Epithelial cell of esophagus (primary cell): ENCODE measurements around the gene ZFYVE9.

Experiments
- DNase-seq: peaks from one replicate; pipeline ENCODE4 v3.0.0; 2010; ENCODE audit warnings: low read depth
- H3K4me3 ChIP-seq: 2 replicates; pipeline ENCODE4 v1.5.1; 2011; ENCODE audit warnings: mild to moderate bottlenecking, low read length, control low read depth
- TF ChIP-seq, protein P1 (sequence below): IDR thresholded peaks from 2 replicates; pipeline ENCODE4 v1.5.1; 2011; ENCODE audit warnings: low read depth, mild to moderate bottlenecking, low read length, control low read depth, inconsistent platforms; ENCODE audit not compliant: insufficient read depth; ENCODE audit errors: missing control alignments

Gene ZFYVE9

DNA sequence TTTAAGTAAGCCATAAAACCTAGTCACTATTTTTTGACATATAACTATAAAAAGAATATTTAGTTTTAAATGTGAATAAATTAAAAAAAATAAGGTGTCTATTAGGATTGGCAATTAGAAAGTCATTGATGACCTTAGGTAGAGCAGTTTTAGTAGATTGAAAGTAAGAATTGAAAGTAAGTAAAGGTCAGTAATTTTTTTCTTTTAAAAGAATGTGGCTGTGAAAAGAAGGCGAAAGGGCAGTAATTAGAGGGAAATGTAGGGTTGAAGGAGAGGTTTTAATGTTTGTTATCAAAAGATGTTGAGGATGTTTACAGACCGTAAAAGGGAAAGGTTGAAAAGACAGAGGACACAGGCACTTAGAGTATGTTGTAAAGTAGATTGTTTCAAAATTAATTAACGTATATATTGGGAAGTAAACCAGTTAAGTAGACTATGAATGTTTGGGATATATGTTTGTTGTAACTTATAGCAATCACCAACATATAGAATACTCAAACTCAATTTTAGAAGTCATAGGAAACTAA is 41.0 kb downstream of the ZFYVE9 start:
- TF ChIP-seq, protein P1, sequence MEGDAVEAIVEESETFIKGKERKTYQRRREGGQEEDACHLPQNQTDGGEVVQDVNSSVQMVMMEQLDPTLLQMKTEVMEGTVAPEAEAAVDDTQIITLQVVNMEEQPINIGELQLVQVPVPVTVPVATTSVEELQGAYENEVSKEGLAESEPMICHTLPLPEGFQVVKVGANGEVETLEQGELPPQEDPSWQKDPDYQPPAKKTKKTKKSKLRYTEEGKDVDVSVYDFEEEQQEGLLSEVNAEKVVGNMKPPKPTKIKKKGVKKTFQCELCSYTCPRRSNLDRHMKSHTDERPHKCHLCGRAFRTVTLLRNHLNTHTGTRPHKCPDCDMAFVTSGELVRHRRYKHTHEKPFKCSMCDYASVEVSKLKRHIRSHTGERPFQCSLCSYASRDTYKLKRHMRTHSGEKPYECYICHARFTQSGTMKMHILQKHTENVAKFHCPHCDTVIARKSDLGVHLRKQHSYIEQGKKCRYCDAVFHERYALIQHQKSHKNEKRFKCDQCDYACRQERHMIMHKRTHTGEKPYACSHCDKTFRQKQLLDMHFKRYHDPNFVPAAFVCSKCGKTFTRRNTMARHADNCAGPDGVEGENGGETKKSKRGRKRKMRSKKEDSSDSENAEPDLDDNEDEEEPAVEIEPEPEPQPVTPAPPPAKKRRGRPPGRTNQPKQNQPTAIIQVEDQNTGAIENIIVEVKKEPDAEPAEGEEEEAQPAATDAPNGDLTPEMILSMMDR, result no peak
- no peak for DNase-seq
- no peak overlapping the region for H3K4me3 ChIP-seq

DNA sequence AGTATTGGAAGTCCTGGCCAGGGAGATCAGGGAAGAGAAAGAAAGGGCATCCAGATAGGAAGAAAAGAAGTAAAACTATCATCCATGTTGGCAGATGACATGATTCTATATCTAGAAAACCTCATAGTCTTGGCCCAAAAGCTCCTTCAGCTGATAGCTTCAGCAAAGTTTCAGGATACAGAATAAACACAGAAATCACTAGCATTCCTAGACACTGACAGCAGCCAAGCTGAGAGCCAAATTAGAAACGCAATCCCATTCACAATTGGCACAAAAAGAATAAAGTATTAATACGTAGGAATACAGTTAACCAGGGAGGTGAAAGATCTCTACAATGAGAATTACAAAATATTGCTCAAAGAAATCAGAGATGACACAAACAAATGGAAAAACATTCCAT is 44.6 kb downstream of the ZFYVE9 start:
- no peak for DNase-seq
- TF ChIP-seq, protein P1, result no peak

DNA sequence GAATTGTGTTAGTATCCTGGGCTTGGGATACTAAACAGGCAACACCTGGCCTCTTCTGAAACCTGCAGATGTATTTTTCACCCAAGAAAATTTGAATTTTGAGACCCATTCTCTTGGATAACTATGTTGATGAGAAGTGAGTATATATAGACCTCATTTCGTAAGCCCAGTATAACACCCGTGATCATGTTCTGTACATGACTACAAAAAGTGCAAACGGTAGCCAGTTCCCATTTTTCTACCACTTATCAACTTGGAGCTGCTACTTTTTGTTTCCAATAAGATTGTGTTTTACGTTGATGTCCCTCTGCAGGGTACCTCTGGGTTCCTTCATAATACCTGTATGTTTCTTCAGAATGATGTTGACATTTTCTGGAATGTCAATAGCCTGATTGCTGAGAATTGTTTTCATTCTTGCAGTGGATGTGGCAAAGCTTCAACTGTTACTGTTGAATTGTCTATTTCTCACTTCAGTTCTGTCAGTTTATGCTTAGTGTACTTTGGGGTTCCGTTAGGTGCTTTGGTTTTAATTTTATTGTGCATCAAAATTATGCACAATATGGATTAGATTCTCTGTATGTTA is 48.1 kb downstream of the ZFYVE9 start:
- no peak for DNase-seq

More for the DNA sequence above, 44.6 kb downstream of the ZFYVE9 start:
- H3K4me3 ChIP-seq, result no peak overlapping the region

DNA sequence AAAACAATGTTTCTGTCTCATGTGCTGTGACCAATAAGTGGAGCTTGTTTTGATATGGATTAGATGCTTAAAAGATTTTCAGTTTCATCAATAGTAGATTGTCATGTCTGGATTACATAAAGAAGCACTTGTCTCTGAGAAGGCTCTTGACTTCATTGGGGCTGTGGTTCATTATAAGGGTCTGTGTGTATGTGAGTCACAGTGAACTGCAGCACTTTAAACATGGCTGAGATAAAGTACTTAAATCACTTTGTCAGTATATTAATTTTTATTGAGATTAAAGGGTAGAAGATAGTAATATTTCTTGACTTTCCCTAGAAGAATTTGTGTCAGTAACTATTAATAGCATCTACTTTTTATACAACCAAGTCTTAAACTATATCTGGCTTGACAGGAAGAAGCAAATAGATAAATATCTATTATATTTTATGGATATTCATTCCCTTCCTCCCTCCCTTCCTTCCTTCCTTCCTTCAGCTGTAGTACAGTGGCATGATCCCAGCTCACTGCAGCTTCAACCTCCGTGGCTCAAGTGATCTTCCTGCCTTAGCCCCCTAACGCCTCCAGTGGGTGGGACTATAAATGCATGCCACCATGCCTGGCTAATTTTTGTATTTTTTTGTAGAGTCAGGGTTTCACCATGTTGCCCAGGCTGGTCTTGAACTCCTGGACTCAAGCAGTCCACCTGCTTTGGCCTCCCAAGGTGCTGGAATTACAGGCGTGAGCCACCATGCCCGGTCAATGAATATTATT is 48.8 kb downstream of the ZFYVE9 start:
- H3K4me3 ChIP-seq, result no peak overlapping the region
- no peak for DNase-seq
- TF ChIP-seq, protein P1, result no peak

More for the DNA sequence above, 48.1 kb downstream of the ZFYVE9 start:
- no peak overlapping the region for H3K4me3 ChIP-seq
- TF ChIP-seq, protein P1, result no peak

DNA sequence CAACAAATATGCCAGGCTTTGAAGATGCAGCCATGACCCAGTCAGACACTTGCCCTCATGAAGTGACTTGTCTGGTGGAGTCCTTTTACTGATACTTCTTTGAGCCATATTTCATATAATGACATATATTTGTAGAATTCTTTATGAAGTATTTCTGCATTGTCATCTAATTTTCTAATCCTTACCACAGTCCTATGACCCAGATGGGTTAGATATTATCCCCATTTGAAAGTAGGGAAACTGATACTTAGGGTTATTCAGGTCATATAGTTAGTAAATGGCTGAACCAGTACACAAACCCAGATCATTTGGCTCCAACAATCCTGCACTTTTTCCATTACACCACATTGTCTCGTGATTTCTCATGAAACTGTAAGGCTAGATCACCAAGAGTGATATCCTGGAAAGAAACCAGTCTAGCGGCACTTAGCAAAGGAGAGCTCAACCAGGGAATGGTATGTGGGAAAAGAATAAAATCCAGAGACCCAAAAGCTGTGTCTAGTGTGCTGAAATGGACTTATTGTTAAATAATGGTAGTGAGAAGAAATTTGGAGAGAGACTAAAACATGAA is 49.6 kb downstream of the ZFYVE9 start:
- DNase-seq, result no peak
- no peak overlapping the region for H3K4me3 ChIP-seq
- TF ChIP-seq, protein P1, result no peak

DNA sequence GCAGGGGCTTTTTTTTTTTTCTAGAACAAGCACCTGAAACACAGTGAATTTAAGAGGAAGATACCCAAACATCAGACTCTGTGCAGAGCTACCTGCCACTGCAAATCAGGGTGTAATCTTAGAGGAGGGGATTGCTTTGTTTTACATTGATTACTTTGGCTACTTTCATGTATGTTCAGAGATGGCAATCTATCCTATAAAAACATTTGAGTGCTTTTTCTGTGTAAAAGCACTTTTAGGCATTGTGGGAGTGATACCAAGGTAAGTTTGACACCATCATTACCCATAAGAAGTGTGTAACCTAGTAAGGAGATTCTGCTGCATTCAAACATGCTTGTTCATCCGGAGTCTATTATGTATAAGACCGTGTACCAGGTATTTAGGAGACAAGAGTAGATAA is 50.1 kb downstream of the ZFYVE9 start:
- no peak overlapping the region for H3K4me3 ChIP-seq
- TF ChIP-seq, protein P1, result no peak
- DNase-seq, result no peak
